ENCODE measurements around the gene EDC4. TPM values are rescaled to one million over a fixed set of nuclear protein-coding genes. Genes with fewer than 3 reads are reported as not detected.
"Not testable (repeated sequence)": the region's sequence is repeated elsewhere in the genome, so short reads cannot be mapped to it uniquely, and the experiment has no call there.

Gene EDC4
- 109 TPM for polyA plus RNA-seq (2012; ENCODE audit: insufficient read depth, insufficient read length)

DNA sequence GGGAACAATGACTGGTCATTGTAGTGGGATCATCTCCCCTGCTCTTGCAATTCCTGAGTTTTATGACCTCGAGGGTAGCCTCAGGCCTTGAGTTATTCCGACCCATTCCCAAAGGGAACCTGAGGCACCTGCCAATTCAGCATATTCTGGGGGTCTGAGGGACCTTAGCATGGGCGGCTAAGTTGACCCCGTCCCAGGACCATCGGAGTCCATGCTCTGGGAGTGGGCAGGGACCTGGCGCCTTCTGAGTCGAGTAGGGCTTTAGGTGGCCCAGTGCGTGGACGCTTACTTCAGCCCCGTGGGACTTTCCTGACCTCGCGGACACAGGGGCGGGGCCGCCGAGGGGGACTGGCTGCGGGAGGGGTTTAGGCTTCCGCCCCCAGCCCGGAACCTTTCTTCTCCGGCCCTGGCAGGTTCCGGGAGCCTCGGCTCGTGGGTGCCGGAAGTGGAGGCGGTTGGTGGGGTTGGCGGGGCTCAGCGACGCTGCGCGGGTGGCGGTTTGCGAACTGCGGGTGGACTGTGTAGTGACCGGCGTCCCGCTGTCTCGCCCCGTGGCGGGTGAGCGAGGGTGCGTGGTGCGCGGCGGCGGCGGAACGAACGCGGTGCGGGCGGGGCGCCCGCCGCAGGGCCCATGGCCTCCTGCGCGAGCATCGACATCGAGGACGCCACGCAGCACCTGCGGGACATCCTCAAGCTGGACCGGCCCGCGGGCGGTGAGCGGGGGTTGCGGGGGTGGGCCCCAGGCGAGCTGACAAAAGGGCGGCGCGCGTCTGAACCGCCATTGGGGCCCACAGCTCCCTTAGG, at the start of gene EDC4:
Gene EDC4 (plus strand): TSS at position 422 of the 804 bp plus-strand sequence. CDS start 210 bp downstream, at position 632.
- DNase-seq (ENCODE audit: low read depth, low spot score) = peak; percentile 62
- peak within 1 kb of the TSS; percentile 77 for H3K4me3 ChIP-seq (ENCODE audit: low read length)

GRCh38 chr16:67825119-67825518, 47.7 kb upstream of the EDC4 start:
- no peak for DNase-seq (ENCODE audit: low read depth, low spot score)
- no peak overlapping the region for H3K4me3 ChIP-seq (ENCODE audit: low read length)

GRCh38 chr16:67825906-67826305, 46.9 kb upstream of the EDC4 start:
- no peak for DNase-seq (ENCODE audit: low read depth, low spot score)
- H3K4me3 ChIP-seq (ENCODE audit: low read length) = no peak overlapping the region

GRCh38 chr16:67828651-67829050, 44.2 kb upstream of the EDC4 start:
- H3K4me3 ChIP-seq (ENCODE audit: low read length) = no peak overlapping the region
- no peak for DNase-seq (ENCODE audit: low read depth, low spot score)

GRCh38 chr16:67833030-67833414, 39.8 kb upstream of the EDC4 start:
- H3K4me3 ChIP-seq (ENCODE audit: low read length) = peak overlapping the region; percentile 68
- DNase-seq (ENCODE audit: low read depth, low spot score) = no peak

DNA sequence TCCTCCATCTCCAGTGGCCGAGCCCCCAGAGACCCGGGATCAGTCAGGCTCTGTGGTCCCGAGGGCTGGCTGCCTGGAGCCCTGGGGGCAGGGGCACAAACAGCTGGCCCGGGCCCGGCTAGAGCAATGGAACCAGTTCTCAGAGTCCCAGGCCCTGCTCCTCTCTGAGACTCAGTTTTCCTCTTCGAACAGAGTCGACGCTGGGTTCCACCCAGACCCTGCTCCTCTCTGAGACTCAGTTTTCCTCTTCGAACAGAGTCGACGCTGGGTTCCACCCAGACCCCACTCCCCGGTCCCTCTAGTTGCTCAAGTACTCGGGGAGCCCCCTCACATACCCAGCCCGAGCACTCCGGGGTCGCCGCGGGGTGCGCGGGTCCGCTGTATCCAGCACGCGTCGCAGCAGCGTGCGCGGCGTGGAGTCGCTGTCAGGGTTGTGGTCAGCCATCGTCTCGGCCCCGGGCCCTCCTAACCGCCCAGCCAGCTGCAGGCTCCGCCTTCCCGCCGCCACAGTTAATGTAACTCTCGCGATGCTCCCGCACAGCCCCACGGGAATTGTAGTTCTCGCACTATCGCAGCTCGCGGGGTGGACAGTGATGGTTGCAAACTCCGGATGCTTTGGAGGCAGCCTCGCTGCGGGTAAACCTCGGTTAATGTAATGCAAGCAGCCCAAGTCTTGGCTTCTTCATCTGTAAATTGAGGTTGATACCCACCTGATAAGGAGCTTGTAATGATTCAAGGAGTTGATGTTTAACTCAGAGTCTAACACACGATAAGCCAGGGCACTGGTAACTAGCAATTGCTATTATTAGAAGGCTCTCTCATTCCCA, 39.2 kb upstream of the EDC4 start:
- peak overlapping the region; percentile 68 for H3K4me3 ChIP-seq (ENCODE audit: low read length)
- peak; percentile 85 for DNase-seq (ENCODE audit: low read depth, low spot score)

DNA sequence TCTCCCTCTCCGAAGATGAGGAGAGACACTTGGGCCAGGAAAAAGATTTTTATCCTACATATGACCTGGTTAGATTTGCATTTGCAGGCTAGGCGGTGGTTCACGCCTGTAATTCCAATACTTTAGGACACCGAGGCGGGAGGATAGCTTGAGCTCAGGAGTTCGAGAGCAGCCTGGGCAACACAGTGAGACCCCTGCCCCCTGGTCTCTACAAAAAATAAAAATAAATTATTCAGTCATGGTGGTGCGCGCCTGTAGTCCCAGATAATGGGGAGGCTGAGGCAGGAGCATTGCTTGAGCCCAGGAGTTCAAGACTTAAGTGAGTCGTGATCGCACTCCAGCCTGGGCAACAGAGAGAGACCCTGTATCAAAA, 38.6 kb upstream of the EDC4 start:
- peak overlapping the region; percentile 68 for H3K4me3 ChIP-seq (ENCODE audit: low read length)

DNA sequence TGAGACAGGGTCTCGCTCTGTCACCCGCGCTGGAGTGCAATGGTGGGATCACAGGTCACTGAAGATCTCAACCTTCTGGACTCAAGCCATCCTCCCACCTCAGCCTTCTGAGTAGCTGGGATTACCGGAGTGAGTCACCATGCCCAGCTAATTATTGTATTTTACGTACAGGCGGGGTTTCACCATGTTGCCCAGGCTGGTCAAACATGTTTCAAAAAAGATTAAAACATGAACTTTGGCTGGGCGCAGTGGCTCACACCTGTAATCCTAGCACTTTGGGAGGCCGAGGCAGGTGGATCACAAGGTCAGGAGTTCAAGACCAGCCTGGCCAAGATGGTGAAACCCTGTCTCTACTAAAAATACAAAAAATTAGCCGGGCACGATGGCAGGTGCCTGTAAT, 35.7 kb upstream of the EDC4 start:
- H3K4me3 ChIP-seq (ENCODE audit: low read length); DNase-seq (ENCODE audit: low read depth, low spot score): not testable (repeated sequence)

More for the DNA sequence above, 38.6 kb upstream of the EDC4 start:
- no peak for DNase-seq (ENCODE audit: low read depth, low spot score)

- H3K4me3 ChIP-seq (ENCODE audit: low read length) = no peak overlapping the region
- DNase-seq (ENCODE audit: low read depth, low spot score) = no peak
These were observed 35.0 kb upstream of the EDC4 start for GRCh38 chr16:67837811-67838210.

- DNase-seq (ENCODE audit: low read depth, low spot score) = no peak
These were observed 31.5 kb upstream of the EDC4 start for GRCh38 chr16:67841198-67841815.

DNA sequence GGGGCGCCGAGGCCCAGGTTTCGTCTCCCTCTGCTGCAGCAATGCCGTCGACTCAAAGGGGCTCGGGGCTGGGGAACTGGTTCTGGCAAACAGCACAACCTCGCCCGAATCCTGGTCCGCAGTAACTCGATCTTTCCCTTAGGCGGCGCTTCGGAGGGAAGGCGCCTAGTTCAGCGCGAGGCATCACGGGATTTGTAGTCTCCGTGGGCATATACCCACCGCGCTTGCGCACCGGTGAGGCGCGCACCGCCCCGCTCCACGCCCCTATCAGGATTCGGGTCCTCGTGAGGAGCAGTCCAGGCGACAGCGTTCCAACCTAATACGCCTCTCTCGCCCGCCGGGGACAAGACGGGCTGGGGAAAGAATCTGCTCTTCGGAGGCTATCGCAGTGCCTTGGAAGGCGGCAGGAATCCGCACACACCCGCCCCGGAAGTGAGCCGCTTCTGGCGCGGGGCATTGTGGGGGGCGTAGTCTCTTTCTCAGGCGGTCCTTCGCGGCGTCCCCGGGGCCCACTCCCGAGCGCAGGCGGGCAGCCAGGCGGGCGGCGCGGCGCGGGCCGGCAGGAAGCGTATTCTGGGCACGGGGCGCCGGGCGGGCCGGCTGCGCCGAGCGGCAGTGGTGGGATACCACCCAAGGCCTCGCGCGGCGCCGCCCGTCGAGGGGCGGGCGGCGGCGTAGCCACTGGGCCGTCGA, 30.9 kb upstream of the EDC4 start, which contains the start of gene THAP11:
Gene THAP11 (plus strand): TSS at position 505 of the 693 bp plus-strand sequence. CDS start 235 bp downstream, outside the sequence.
- peak within 1 kb of the TSS; percentile 81 for H3K4me3 ChIP-seq (ENCODE audit: low read length)
- peak; percentile 95 for DNase-seq (ENCODE audit: low read depth, low spot score)

More at GRCh38 chr16:67841198-67841815, 31.5 kb upstream of the EDC4 start:
- H3K4me3 ChIP-seq (ENCODE audit: low read length) = peak overlapping the region; percentile 81

- peak overlapping the region; percentile 81 for H3K4me3 ChIP-seq (ENCODE audit: low read length)
- DNase-seq (ENCODE audit: low read depth, low spot score) = peak; percentile 27
These were observed 30.1 kb upstream of the EDC4 start for GRCh38 chr16:67842509-67843342.

- peak overlapping the region; percentile 81 for H3K4me3 ChIP-seq (ENCODE audit: low read length)
- peak; percentile 50 for DNase-seq (ENCODE audit: low read depth, low spot score)
These were observed 29.5 kb upstream of the EDC4 start for GRCh38 chr16:67843343-67843765.

GRCh38 chr16:67844497-67844896, 28.4 kb upstream of the EDC4 start:
- DNase-seq (ENCODE audit: low read depth, low spot score) = no peak
- no peak overlapping the region for H3K4me3 ChIP-seq (ENCODE audit: low read length)

- no peak for DNase-seq (ENCODE audit: low read depth, low spot score)
- peak overlapping the region; percentile 92 for H3K4me3 ChIP-seq (ENCODE audit: low read length)
These were observed 27.4 kb upstream of the EDC4 start for GRCh38 chr16:67845291-67846062.

DNA sequence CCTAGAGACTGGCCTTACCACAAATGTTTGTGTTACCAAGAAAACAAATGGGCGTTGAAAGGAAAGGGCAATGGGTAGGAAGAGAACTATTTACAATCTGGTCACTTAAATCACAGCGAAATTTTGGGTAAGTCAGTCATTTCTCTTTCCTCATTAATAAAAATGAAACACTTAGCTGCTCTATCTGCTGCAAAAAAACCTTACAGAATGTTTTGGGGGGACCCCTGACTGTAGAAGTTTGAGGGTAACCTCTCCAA, 26.9 kb upstream of the EDC4 start:
- peak overlapping the region; percentile 92 for H3K4me3 ChIP-seq (ENCODE audit: low read length)
- no peak for DNase-seq (ENCODE audit: low read depth, low spot score)

DNA sequence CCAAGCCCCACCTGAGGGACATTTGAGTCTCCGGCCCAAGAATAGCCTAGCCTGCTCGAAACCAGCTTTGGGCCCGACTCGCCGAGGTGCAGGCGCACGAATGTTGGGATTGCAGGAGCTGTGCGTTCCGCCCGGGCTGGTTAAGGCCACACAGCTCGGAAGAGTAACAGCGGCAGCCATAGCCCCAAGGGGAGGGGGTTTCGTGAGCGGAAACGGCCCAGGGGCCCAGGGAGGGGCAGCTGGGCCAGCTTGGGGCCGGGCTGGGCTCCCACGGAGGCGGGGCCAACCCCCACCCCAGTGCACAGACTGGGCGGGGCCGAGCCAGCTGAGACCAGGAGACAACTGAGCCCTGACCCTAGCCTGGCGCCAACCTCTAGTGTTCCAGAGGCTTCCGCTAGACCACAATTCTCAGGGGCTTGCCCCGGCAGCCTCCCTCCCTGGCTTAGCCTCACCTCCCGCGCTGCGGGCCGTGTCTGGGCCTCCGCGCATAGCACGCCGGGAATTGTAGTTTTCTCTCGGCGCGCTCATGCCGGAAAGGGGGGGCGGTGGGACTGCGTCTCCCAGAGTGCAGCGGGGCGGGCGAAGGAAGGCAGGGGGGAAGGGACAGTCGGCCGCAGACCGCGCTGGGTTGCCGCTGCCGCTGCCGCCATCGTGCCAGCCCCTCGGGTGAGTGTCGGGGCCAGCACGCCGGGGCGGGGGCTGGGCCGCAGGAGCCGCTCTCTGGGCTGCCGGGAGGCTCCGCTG, 26.4 kb upstream of the EDC4 start, which contains the start of gene NUTF2:
Gene NUTF2 (plus strand): TSS at position 614 of the 744 bp plus-strand sequence. CDS start 18,198 bp downstream, outside the sequence.
- peak; percentile 92 for DNase-seq (ENCODE audit: low read depth, low spot score)
- H3K4me3 ChIP-seq (ENCODE audit: low read length) = peak within 1 kb of the TSS; percentile 92

Measured in Jurkat, Clone E6-1 (cell line).